ENCODE results near the gene PRR15L.

PRR15L gene

DNA sequence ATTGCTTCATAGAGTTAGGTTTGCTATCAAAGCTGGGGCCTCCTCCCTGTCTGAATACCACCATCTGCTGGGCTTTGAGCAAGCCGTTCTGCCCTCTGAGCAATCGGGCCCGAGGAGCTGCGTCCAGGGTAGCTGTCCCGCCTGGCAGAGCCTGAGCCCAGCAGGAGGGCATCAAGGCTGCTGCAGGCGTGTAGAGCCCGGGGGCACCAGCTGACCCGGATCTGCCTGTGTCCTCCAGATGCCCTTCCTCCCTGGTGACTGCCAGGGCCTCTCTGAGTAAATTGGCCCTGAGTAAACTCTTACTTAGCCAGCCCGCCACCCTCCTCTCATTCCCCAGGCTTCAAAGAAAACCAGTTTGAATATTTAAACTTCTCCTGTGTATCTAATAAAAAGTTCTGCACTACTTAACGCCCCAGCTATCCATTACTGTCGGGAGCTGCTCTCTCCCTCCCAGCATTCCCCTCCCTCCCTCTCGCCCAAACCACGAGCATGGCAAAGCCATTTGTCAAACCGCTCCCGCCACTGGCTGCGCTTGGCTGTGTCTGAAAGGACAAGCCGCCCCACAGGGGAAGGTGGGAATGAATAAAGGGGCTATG is 29.7 kb upstream of the PRR15L start:
- no peak for DNase-seq

DNA sequence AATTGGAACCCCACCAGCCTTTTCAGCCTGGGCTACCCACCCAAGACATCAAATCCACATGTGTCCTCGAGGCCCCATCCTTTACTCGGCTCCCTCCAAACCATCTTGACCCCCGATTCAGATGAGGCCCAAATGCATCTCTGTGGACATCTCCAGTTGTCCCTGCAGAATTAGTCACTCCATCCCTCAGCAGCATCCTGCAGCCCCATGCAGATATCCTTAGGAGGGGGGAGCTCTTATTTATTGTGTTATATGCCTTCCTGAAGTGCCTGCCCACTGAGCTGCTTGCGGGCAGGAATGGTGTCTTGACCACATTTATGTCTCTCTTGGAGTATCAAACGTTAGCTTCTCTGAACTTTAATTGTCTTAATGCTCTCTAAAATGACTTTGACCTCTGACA is 28.8 kb upstream of the PRR15L start:
- DNase-seq, result no peak

DNA sequence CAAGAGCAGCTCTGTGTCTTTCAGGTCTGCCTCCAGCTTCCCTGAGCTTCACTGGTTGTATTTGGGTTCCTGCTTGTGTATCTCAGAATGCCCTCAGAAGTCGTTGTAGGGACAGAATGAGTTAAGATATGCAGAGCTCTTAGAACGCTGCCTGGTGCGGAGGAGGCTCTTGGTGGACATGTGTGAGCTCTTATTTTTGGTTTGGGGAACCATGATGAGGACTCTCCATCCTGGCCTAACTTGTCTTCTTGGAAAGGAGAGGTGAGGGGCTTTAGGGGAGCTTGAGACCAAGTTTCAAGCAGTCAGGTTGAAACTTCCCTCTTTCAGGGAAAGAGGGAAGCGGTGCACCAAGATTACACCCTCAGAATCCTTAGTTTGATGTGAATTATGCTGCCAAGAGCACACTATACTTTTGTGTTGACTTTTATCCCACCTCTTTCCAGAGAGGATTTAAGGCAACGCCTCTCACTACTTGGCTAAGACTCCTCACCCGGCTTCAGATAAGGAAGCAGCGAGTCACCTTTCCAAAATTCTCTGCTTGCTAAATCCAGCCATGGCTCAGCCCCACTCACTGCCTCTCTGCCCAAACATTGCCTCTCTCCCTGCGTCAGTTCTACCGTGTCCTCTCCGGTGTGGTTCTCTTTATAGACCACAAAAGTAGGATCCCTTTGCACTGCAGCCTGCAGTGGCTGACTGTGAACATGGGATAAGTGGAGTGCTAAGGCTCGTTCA is 26.0 kb upstream of the PRR15L start:
- no peak for DNase-seq

- DNase-seq, result no peak
These were observed 25.1 kb upstream of the PRR15L start for GRCh38 chr17:47982645-47983390.

DNA sequence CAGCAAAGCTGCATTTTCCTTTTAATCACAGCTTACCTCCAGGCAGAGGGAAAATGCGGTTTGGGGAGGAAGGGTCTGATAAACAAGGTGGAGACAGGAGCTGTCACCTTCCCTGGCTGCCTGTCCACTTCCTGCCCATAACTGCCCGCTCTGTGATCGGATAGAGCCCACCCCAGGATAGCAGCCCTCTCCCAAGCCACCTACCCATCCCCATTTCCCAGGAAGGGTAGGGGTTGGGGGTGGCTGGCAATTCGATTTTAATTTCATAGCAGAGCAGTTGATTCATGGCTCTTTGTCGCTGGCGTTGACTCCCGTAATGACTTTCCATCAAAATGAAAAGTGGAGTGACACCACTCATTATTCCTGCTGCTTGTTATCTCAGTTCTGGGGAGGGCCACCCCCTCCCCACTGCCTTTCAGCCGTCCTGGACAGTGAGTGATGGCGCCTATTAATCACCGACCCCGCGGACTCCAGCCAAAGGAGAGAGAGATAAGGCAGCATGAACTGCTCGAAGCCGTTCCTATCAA is 24.5 kb upstream of the PRR15L start:
- no peak for DNase-seq

- DNase-seq, result no peak
These were observed 23.8 kb upstream of the PRR15L start for GRCh38 chr17:47981462-47981861.

GRCh38 chr17:47980541-47980940 is 22.9 kb upstream of the PRR15L start:
- DNase-seq, result no peak

DNA sequence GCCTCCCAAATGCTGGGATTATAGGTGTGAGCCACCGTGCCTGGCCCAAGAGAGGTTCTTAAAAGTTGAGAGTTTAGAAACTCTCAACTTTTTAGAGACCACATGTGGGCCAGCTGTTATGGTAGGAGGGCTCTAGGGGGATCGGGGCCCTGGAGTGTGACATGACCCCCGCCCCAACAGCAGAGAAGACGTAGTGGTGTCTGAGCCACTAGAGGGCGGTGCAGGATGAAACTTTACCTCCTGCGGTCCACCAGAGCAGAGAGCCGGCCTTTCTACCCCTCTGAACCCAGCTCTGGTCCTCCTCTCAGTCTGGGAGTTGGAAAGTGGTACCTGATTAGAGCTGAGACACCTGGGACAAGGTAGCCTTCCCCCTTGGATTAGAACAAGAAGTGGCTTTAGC is 20.6 kb upstream of the PRR15L start:
- peak; percentile 68 for DNase-seq

- DNase-seq, result no peak
These were observed 18.1 kb upstream of the PRR15L start for GRCh38 chr17:47975823-47976205.

DNA sequence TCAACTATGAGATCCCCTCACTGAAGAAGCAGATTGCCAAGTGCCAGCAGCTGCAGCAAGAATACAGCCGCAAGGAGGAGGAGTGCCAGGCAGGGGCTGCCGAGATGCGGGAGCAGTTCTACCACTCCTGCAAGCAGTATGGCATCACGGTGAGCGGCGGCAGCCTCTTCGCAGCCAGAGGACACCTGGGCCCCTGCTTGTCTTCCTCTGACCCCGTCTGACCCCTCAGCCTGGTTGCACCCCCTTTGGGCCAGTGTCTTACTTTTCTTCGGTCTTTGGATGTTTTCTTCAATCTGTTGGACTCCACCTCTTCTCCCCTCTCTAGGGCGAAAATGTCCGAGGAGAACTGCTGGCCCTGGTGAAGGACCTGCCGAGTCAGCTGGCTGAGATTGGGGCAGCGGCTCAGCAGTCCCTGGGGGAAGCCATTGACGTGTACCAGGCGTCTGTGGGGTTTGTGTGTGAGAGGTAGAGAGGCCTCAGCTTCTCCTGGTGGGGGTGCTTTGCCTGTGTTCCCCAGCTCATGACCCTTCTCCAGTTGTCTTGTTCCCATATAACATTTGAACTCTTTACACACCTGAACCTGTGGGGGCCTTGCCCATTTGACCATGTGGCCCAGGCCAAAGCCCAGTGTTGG is 17.6 kb upstream of the PRR15L start:
- no peak for DNase-seq

DNA sequence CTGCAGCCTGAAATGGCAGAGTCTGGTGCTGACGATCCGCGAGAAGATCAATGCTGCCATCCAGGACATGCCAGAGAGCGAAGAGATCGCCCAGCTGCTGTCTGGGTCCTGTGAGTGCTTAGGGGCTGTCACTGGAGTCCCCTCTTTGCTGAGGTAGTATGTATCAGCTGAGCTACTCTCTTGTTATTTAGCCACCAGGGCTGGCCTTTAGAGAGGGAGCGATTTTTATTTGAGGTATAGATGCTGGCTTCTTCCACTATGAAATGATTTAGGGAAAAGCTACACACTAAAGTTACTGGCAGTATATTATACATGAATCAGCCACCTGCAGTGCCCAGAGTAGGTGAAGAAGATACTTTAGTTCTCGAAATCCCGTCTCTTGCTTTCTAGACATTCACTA is 15.9 kb upstream of the PRR15L start:
- DNase-seq, result no peak

DNA sequence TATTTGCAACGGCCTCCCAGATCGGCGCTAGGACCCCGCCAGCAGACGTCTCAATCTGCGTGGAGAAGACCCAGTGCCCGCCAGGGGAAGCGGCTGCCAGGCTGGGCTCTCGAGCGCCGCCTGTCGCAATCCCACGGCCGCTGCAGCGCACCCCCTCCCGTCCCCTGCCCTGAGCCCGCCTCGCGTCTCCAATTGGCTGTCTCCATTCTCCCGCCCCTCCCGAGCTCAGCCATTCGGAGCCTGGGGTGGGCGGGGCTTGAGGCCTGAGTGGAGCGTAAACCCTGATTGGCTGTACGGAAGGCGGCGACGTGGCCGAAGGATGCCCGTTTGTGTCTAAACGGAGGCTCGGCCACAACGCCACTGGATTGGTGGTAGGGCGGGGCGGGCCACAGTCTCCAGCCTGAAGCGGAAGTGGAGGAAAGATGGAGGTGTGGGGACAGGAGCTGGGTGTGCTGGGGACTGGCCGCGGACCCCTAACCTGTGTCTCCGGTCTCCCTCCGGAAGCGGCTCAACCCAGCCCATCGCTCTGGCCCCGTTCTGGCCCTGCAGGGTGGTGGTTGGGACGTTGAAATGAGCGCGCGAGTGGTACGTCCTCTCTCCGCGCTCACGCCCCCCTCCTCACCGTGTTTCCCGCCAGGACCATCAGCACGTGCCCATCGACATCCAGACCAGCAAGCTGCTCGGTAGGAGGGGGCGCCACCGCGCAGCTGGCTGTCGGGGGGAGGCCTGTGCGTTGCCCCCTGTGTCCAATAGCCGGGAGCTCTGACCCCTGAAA is 13.2 kb upstream of the PRR15L start, which contains the start of gene CDK5RAP3:
TSS of gene CDK5RAP3 (plus strand) at position 389 of the 775 bp plus-strand sequence. CDS start at position 423, 34 bp downstream.
- peak; percentile 99 for DNase-seq

GRCh38 chr17:47969930-47970724 is 12.4 kb upstream of the PRR15L start:
- DNase-seq, result no peak

GRCh38 chr17:47968836-47969235 is 11.2 kb upstream of the PRR15L start:
- DNase-seq, result no peak

DNA sequence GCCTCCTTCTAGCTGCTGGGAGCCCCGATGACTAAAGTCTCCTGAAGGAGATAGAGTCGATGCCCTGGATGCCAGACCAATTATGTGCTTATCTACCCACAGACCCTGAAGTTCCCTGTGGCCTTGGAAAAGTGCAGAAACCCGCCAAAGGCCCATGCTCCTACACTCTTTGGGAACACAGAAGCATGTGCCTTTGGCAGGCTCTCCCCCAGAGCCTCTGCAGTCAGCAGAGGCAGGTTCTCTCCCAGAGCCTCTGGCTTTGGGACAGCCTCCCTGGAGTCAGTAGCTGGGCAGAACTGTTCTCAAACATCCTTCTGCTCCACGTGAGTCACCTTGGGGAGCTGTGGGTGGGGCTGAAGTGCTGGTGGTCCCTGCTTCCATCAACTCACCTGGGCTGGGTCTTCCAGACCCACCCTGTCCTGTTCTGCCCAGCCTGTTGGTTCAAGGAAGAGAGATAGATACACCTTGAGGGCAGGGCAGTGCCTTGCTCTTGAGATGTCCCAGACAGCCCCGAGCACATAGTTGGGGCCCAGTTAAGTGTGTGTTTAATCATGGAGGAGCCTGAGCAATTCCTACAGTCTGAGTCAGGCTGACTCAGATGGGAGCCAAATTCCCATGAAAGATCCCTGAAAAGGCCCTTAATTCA is 10.0 kb upstream of the PRR15L start:
- no peak for DNase-seq

GRCh38 chr17:47966079-47966519 is 8.4 kb upstream of the PRR15L start:
- no peak for DNase-seq

DNA sequence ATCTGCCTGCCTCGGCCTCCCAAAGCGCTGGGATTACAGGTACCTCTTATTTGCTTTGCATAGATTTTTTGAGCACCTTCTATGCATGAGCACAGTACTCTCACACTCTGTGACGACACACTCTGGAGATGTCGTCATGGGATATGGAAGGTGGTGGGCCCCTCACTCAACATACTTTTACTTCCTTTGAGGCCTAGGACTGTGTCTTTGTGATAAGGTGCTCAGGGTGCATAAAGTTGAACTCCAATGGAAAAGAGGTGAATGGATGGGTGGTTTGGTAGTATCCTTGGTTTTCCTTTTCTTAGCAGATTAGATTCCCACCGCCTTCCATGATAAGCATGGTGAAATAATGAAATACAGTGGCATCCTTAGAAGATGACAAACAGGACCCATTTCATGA is 7.2 kb upstream of the PRR15L start:
- DNase-seq, result no peak

- DNase-seq, result no peak
These were observed 5.2 kb upstream of the PRR15L start for GRCh38 chr17:47962901-47963300.

DNA sequence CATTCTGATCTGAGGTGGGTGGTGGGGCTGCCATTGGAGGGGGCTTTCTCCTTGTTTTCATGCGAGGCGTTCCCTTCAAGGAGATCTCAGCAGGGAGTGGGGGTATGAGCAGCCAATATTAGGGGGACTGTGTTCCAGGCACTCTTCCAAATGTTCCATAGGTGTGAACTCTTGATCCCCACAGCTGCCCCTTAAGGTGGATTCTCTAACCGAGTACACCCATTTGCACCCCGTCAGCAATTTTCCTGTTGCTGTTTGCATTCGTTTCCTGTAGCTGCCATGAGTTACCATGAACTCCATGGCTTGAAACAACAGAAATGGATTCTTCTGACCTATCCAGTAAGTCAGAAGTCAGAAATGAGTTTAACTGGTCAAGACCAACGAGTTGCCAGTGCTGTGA is 3.7 kb upstream of the PRR15L start:
- DNase-seq, result no peak

DNA sequence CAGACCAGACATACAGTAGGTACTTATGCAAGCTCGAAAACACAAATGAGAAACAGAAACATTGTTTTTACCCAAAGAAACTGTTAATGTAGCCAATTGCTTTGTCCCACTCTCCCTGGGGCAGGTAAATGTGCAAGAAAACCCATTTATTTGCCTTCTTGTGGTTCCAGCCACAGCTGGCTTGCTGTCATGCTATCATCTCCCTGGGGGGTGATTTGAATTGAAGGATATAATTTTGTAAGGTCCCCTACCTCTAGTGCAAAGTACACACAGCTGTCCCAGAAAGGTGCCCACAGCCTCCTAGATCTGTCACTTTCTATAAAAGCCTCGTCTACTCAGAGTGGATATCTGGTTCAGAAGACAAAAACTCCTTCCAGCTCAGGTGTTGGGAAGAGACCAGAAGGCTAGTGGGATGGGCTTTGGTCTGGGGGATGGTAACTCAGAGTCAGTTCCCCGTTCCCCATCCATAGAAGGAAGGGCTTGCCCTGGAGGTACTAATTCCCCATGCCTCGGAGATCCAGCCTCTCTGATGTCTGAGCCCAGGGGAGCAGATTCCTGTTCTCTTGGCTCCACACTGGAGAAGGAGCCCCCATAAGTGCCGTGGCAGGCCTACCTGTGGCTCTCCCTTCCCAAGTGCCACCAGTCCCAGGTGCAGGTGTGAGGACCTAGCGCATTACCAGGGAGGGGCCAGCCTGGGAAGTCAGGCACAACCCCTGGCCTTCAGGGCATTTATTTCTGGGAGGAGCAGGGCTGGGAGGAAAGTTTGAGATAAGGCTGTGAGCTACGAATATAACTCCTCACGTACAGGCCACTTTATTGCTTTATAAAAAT is 2.4 kb upstream of the PRR15L start:
- DNase-seq, result no peak
